Stimulated activated CD4-positive, alpha-beta T cell treated with anti-CD3 and anti-CD28 coated beads, Interleukin-12 subunit alpha, Interleukin-12 subunit beta, amount 100 ng/mL, for 48 hours (primary cell): Measurements from ENCODE around the gene NMRAL1.
A peak's percentile ranks its signal among the peaks of the same experiment; 100 is the strongest.

Source experiments
- DNase-seq, 3 donors: peaks; one replicate each; pipeline ENCODE4 v3.0.0-alpha.2; 2020; ENCODE audit warnings: low read depth in 2 of 3, low spot score in 1 of 3

Gene NMRAL1

GRCh38 chr16:4474192-4474961 lies at the start of gene NMRAL1:
NMRAL1 (minus strand) TSS chr16:4474625; CDS start chr16:4474132, 493 bp downstream.
- peak; percentile 86 to 91 (median 86) for DNase-seq

DNA sequence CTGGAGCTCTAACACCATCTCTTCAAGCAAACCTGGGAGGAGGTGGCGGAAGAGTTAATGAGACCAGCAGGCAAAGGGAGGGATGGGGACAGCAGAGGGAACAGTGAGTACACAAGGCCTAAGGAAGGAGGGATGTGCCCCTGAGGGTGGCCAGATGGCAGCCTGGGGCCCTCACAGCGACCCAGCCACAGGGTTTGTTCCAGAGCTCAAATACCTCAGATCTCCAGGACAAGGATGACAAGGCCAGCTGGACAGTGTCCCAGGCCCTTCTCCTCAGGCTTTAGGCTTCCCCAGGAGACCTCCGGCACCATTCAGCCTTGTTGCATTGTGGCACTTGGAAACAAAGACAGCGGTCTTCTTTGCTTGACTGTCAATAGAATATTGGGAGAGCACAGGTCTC lies 49.3 kb upstream of the NMRAL1 start:
- no peak for DNase-seq

DNA sequence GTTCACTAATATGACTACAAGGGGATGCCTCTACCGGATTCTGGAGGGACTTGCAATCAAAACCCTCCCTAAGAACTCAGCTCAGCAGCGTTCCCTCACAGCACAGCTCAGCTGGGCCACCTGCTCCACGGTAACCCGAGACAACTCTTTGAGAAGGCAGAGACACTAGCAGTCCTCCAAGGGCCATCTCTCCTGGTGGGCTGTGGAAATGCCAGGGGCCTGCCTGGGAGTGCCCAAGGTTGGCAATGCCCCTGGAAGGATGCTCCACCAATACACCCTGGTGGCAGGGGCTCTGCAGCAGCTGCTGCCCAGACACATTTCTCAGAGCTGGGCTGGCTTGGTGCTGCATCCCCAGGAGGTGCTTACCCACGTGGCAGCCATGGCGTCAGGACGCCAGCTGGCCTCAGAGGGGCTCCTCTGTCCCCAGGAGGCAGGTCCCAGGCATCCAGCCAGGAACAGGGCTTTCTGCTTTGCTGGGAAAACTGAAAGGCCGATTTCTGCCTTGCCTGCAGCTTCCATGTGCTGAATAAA lies 47.7 kb upstream of the NMRAL1 start:
- DNase-seq, result no peak

- DNase-seq, result no peak
Measured at GRCh38 chr16:4520913-4521312, 46.5 kb upstream of the NMRAL1 start.

GRCh38 chr16:4519274-4520058 lies 45.0 kb upstream of the NMRAL1 start:
- no peak for DNase-seq

GRCh38 chr16:4517812-4518680 lies 43.6 kb upstream of the NMRAL1 start:
- DNase-seq, result no peak

DNA sequence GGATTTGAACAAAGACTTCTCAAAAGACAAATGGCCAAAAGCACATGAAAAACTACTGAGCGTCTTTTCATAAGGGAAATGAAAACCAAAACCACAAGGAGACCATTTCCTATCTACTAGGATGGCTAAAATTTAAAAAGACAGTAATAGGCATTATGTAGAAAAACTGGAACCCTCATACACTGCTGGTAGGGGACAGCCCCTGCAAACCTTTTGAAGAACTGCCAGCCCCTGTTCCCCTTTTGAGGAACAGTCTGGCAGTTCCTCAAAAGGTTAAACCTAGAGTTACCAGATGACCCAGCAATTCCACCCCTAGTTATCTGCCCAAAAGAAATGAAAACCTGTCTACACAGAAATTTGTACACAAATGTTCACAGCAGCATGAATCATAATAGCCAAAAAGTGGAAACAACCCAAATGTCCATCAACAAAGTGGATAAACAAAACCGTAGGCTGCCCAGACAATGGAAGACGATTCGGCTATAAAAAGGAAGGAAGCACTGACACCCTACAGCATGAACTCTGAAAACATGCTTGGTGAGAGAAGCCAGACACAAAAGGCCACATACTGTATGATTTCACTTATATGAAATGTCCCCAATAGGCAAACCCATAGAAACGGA lies 41.3 kb upstream of the NMRAL1 start:
- DNase-seq, result no peak

GRCh38 chr16:4514606-4515005 lies 40.2 kb upstream of the NMRAL1 start:
- no peak for DNase-seq

- no peak for DNase-seq
Measured at GRCh38 chr16:4513881-4514280, 39.5 kb upstream of the NMRAL1 start.

DNA sequence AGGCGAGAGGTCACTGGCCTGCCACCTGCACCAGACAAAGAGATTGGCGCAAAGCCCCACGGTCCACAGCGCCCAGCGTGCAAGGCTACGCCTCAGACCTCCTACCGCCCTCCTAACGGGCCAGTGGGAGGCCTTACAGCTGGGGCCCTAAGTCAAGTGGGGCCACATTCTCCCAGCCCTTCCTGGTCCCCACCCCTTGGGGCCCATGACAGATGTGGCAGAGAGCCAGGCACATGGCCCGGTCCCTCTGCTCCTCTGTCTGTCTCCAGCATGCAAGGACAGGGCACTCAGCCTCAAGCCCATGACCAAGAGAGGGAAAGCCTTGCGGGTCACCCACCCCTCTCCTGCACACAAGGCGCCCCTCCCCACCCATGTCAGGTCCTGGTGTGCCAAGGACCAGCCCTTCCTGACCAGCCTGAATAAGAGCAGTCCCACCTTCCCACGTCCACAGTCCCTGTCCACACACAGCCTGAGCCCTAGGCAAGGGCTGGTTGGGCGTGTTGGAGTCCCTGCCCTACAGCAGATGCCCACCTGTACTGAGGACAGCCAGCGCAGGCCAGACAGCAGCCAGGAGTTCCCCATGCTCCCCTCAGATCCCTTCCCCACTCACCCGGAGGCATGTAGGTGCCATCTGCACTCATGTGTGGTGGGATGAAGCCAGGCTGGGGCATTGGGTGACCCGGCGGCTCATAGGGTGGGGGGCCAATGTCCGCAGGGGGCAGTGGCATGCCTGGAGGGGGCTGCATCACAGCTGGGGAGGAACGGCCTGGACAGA lies 38.8 kb upstream of the NMRAL1 start:
- DNase-seq, result no peak

DNA sequence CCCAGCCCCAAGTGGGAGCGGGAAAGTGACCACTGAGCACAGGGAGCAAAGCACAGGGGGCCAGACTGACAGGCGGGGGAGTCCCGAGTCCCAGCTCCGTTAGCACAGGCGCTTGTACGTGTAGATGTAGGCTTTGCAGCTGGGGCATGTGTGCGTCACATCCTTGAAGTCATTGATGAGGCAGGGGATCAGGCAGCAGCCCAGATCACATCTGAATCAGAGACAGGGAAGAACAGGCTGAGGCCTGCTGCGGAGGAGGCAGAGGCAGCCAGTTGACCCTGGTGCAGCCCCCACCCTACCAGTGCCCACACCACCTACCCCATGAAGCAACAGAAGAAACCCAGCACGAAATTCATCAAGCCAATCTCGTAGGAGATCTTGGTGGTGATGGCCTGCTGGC lies 38.0 kb upstream of the NMRAL1 start:
- no peak for DNase-seq

DNA sequence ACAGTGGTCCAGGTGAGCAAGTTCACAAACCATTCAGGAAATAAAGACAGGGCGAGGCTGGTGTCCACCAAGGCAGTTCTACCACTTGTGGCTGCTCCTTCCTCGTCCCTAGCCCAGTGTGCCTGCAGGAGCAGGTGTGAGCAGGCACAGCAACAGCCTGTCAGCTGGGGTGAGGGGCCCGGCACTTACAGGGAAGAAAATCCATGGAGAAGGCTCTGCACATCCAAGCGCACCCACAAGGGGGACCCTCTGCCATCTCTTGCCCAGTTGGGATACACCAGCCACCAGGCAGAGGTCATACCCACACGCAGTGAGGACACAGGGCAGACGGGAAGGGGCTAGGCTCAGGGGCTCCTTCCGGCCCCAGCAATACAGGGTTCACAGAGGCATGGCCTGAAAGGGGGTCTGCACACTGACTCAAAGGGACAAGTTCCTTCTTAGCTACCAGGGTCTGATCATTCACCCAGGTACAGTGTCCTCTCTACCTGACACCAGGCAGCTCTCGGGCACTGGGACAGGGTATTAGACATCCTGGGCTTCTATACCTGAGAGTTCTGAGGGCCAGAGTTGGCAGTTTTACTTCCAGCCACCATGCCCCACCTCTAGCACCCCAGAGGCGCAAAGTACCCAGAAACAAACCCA lies 37.1 kb upstream of the NMRAL1 start:
- no peak for DNase-seq

DNA sequence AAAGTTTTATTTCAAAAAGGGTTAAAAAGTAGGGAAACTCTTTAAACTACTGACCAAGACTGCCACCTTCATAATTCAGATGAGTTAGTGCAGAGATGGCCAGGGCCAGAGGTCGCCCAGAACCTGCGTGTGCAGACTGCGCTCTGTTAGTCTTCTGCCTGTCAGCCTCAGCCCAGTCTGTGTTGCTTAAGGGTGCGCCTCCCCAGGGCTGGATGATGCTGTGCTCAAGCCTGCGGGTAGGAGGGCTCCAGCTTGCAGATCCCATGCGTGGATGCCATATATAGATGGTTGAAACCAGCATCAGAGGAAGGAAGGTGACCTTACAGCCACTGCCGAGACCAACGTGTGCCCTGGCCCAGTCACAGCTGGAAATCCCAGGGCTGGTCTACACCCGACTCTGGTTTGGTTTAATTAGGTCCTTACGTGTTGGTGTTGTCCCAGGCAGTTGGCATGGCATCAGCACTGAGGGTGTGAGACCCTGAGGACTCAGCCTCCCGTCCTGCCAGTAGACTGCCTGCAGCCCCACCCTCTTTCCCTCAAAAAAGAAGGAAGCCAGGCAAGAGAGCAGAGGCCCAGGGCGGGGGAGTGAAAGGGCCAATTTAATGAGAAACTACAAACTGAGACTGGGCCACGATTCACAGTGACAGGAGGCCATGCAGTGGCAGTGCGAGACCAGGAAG lies 36.5 kb upstream of the NMRAL1 start:
- no peak for DNase-seq

- DNase-seq, result no peak
Measured at GRCh38 chr16:4510131-4510530, 35.7 kb upstream of the NMRAL1 start.

DNA sequence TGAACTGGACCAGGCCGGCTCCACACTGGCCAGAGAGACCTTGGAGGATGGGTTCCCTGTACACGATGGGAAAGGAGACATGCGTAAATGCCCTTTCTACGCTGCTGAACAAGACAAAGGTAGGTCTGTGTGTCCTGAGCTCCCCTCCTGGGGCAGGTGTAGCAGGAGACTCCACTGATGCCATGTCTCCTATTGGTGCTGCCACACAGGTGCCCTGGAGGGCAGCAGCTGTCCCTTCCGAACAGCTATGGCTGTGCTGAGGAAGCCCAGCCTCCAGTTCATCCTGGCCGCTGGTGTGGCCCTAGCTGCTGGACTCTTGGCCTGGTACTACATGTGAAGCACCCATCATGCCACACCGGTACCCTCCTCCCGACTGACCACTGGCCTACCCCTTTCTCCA lies 35.0 kb upstream of the NMRAL1 start:
- DNase-seq, result no peak

GRCh38 chr16:4508806-4509205 lies 34.4 kb upstream of the NMRAL1 start:
- no peak for DNase-seq

GRCh38 chr16:4507588-4508345 lies 33.3 kb upstream of the NMRAL1 start:
- no peak for DNase-seq

- DNase-seq, result peak; percentile 28 to 53 (median 40)
Measured at GRCh38 chr16:4506450-4506849, 32.0 kb upstream of the NMRAL1 start.
